DND-41 (cell line): ENCODE measurements around the gene KIAA0753.

Experiments
- EZH2 ChIP-seq: IDR thresholded peaks from 3 replicates; pipeline ENCODE4 v1.6.1; 2012; ENCODE audit warnings: borderline replicate concordance, low read depth, mild to moderate bottlenecking, moderate library complexity, low read length, inconsistent platforms; ENCODE audit not compliant: severe bottlenecking
- TF ChIP-seq, protein P1 (sequence below): IDR thresholded peaks from 2 replicates; pipeline ENCODE4 v1.5.1; 2012; ENCODE audit warnings: borderline replicate concordance, low read length, moderate library complexity, mild to moderate bottlenecking; ENCODE audit not compliant: poor library complexity, severe bottlenecking; ENCODE audit errors: extremely low read depth

DNA sequence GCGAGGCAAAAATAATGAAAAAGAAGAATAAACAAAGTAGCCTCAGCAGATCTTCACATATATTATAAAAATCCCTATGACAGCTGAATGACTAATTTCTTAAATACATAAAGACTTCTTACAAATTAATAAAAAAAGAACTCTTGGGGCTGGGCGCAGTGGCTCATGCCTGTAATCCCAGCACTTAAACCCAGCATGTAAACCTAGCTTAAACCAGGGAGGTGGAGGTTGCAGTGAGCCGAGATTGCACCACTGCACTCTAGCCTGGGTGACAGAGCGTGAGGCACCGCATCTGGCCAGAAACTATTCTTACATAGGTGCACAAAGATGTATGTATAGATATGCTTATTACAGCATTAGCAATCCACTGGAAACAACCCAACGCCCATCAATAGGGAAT lies 38.7 kb upstream of the KIAA0753 start:
- no peak for TF ChIP-seq EZH2
- TF ChIP-seq, protein P1, sequence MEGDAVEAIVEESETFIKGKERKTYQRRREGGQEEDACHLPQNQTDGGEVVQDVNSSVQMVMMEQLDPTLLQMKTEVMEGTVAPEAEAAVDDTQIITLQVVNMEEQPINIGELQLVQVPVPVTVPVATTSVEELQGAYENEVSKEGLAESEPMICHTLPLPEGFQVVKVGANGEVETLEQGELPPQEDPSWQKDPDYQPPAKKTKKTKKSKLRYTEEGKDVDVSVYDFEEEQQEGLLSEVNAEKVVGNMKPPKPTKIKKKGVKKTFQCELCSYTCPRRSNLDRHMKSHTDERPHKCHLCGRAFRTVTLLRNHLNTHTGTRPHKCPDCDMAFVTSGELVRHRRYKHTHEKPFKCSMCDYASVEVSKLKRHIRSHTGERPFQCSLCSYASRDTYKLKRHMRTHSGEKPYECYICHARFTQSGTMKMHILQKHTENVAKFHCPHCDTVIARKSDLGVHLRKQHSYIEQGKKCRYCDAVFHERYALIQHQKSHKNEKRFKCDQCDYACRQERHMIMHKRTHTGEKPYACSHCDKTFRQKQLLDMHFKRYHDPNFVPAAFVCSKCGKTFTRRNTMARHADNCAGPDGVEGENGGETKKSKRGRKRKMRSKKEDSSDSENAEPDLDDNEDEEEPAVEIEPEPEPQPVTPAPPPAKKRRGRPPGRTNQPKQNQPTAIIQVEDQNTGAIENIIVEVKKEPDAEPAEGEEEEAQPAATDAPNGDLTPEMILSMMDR = no peak
